MCF 10A (cell line): ENCODE data around the gene PLEKHM3. TPM values are rescaled to one million over a fixed set of nuclear protein-coding genes. Genes with fewer than 3 reads are reported as not detected.

Source experiments
- BruUV-seq: library from RNA; stranded (reverse); fragments of 400-500 nt; replicated peaks from 2 replicates; lab custom pipeline; 2021; lab: Mats Ljungman, UMichigan
- CTCF ChIA-PET: fragments of 300-600 bp; sonication (Branson Sonifier 250); formaldehyde crosslinking; extraction: SDS; loops from one replicate; lab custom pipeline; 2021; ENCODE audit warnings: antibody characterized with exemption, inconsistent platforms; lab: Yijun Ruan, JAX
- POLR2A ChIA-PET: fragments of 300-600, 350-650 bp; sonication (Branson Sonifier 250); formaldehyde crosslinking; extraction: SDS; loops from one replicate; lab custom pipeline; 2020; ENCODE audit warnings: antibody characterized with exemption, inconsistent platforms; lab: Yijun Ruan, JAX
- DNase-seq: peaks from one replicate; pipeline ENCODE4 v3.0.0-alpha.2; 2018; ENCODE audit not compliant: unreplicated experiment
- H3K27ac Mint-ChIP-seq: one replicate; pipeline ENCODE4 v1.8.0; 2022; ENCODE audit warnings: mild to moderate bottlenecking, low read depth, mixed read lengths; ENCODE audit not compliant: unreplicated experiment
- H3K27me3 Mint-ChIP-seq: one replicate; pipeline ENCODE4 v1.8.0; 2022; ENCODE audit warnings: mixed read lengths; ENCODE audit not compliant: insufficient read depth, unreplicated experiment
- H3K36me3 Mint-ChIP-seq: one replicate; pipeline ENCODE4 v1.8.0; 2022; ENCODE audit warnings: mild to moderate bottlenecking, moderate library complexity, mixed read lengths; ENCODE audit not compliant: insufficient read depth, unreplicated experiment
- H3K4me1 Mint-ChIP-seq: one replicate; pipeline ENCODE4 v1.8.0; 2022; ENCODE audit warnings: mixed read lengths; ENCODE audit not compliant: insufficient read depth, unreplicated experiment
- H3K4me3 Mint-ChIP-seq: one replicate; pipeline ENCODE4 v1.8.0; 2022; ENCODE audit warnings: mild to moderate bottlenecking, moderate library complexity, mixed read lengths; ENCODE audit not compliant: unreplicated experiment
- H3K9me3 Mint-ChIP-seq: one replicate; pipeline ENCODE4 v1.8.0; 2022; ENCODE audit warnings: mixed read lengths; ENCODE audit not compliant: unreplicated experiment
- intact Hi-C: fragments of 100-400 bp; cut with micrococcal nuclease; formaldehyde crosslinking; loops from 2 replicates; pipeline ENCODE4 v1.14.1; 2022
- total RNA-seq: library from RNA; stranded (reverse); gene quantifications from 2 replicates; pipeline ENCODE4 v1.2.3, GENCODE V29; 2022
- TF ChIP-seq, protein P1 (sequence below): fragments of 200-600 bp; IDR thresholded peaks from one replicate; pipeline ENCODE4 v1.8.0; 2022; ENCODE audit warnings: antibody characterized with exemption, mild to moderate bottlenecking; ENCODE audit not compliant: unreplicated experiment

Gene PLEKHM3
- total RNA-seq, 1 experiment from 2014 or later: 5.4 TPM

DNA sequence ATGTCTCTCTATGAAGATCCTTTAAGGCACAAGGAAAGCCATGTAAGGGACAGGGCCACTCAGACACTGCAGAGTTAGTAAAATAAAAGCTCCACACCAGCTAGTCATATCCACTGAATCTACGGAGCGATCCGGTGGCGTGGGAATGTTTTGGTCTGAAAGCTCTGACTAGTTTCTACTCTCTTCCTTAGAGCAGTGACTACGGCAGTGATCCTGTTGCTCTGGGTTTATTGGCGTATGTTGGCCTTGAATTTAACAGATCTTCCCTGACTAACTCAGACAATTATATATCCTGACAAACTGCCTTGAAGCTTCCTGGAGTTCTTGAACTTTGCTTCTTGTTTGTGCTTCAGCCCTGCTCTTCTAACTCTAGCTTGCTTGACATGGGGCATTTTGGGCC, 140.3 kb downstream of the PLEKHM3 start:
- no peaks in the 10 kb centered on the region for H3K4me1 Mint-ChIP-seq
- CTCF ChIA-PET: interaction anchor here (0.7 kb wide), 1 partner anchor 9 kb away, joined by 3 read pairs; no protein-coding TSS in a partner anchor
- intact Hi-C loops: no loop called here
- TF ChIP-seq, protein P1, sequence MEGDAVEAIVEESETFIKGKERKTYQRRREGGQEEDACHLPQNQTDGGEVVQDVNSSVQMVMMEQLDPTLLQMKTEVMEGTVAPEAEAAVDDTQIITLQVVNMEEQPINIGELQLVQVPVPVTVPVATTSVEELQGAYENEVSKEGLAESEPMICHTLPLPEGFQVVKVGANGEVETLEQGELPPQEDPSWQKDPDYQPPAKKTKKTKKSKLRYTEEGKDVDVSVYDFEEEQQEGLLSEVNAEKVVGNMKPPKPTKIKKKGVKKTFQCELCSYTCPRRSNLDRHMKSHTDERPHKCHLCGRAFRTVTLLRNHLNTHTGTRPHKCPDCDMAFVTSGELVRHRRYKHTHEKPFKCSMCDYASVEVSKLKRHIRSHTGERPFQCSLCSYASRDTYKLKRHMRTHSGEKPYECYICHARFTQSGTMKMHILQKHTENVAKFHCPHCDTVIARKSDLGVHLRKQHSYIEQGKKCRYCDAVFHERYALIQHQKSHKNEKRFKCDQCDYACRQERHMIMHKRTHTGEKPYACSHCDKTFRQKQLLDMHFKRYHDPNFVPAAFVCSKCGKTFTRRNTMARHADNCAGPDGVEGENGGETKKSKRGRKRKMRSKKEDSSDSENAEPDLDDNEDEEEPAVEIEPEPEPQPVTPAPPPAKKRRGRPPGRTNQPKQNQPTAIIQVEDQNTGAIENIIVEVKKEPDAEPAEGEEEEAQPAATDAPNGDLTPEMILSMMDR: no peak
- DNase-seq: no peak
- no TSS peak for BruUV-seq
- no peak overlapping the region for H3K4me3 Mint-ChIP-seq
- H3K36me3 Mint-ChIP-seq: peaks cover 5% of the 10 kb centered on the region
- H3K9me3 Mint-ChIP-seq: no peaks in the 10 kb centered on the region
- H3K27me3 Mint-ChIP-seq: no peaks in the 10 kb centered on the region
- POLR2A ChIA-PET: no interaction called here
- H3K27ac Mint-ChIP-seq: no peak overlapping the region

DNA sequence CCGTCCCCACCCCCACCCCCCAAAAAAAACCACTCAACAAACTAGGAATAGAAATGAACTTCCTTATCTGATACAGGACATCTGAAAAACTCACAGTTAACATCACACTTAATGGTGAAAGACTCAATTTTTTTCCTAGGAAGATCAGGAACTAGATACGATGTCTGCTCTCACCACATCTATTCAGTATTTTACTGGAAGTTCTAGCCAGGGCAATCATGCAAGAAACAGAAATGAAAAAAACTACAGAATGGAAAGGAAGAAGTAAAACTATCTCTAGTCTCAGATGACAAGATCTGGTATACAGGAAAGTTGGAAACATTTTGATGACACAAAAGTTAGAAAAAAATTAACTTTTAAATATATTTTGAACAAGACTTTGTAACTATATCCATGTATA, 141.2 kb downstream of the PLEKHM3 start:
- H3K27me3 Mint-ChIP-seq: no peaks in the 10 kb centered on the region
- CTCF ChIA-PET: no interaction called here
- H3K4me1 Mint-ChIP-seq: no peaks in the 10 kb centered on the region

DNA sequence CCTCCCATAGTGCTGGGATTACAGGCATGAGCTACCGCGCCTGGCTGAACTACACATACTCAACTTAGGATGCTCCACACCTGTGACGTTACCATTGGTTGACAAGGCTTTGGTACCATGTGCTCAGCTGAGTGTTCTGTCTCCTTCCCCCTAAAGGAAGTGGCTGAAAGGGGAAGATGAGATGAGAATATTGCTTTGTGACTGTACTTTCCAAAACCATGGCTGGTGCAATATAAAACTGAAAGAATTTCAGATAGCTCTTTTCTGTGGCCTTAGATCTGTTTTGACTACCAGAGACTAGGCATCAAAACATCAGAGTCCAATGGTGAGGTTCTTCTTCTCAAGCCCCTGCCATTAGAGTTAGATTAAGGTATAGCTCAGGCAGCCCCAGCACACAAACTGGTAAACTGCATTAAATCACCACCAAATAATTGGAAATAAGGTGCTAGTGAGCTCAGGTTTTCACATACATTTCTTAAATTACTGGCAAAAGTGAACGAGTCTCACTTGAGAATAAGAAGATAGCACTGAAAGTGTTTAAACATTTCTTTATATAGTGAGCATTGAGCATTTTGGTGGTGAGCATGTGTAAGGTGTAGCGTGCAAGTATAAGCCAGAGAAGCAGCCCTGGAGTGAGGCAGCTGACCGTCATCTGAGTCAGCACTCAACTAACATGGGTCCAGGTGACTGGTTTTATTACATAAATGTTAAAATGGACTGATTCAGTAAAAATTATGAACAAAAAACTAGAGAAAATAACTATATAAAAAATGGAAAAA, 142.1 kb downstream of the PLEKHM3 start:
- Mint-ChIP-seq H3K27me3 (no peaks in the 10 kb centered on the region), H3K27ac (no peak overlapping the region), H3K36me3 (peaks cover 2% of the 10 kb centered on the region), H3K4me1 (no peaks in the 10 kb centered on the region), H3K4me3 (no peak overlapping the region), H3K9me3 (no peaks in the 10 kb centered on the region)
- intact Hi-C loops: no loop called here
- no TSS peak for BruUV-seq
- TF ChIP-seq, protein P1: no peak
- ChIA-PET CTCF (interaction anchor here (0.6 to 1.1 kb wide), 3 partner anchors 10 to 257 kb away, joined by 3 to 5 read pairs (median 3); no protein-coding TSS in a partner anchor), POLR2A (interaction anchor here (0.6 to 1.3 kb wide), 3 partner anchors 14 to 352 kb away, joined by 3 read pairs; no protein-coding TSS in a partner anchor)
- no peak for DNase-seq

More for the DNA sequence above, 141.2 kb downstream of the PLEKHM3 start:
- no peak for DNase-seq
- TF ChIP-seq, protein P1: no peak
- H3K4me3 Mint-ChIP-seq: no peak overlapping the region
- H3K36me3 Mint-ChIP-seq: peaks cover 5% of the 10 kb centered on the region
- POLR2A ChIA-PET: interaction anchor here (1.3 kb wide), 1 partner anchor 15 kb away, joined by 3 read pairs; no protein-coding TSS in a partner anchor
- H3K27ac Mint-ChIP-seq: no peak overlapping the region
- intact Hi-C loops: no loop called here
- BruUV-seq: no TSS peak
- H3K9me3 Mint-ChIP-seq: no peaks in the 10 kb centered on the region

DNA sequence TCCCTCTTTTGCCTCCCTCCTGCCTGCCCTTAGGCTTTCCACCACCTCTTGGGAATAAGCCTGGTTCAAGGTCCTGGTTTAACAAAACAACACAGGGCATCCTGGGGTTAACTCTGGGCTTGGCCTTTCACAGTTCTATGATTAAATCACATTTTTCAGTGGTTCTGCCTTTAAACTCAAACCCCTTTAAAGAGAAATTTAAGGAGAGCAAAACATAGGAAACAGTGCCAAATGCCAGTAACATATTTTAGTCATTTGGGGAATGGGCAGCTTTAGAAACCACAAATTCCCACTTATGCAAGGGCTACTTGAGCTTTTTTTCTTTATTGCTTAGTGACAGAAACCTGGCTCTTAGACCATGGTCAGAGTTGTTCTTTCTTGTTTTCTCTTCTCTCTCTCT, 143.4 kb downstream of the PLEKHM3 start:
- TF ChIP-seq, protein P1: no peak

More for the DNA sequence above, 143.4 kb downstream of the PLEKHM3 start:
- no peak overlapping the region for H3K27ac Mint-ChIP-seq
- H3K4me3 Mint-ChIP-seq: no peak overlapping the region
- ChIA-PET POLR2A (no interaction called here), CTCF (interaction anchor here (1.0 kb wide), 1 partner anchor 160 kb away, joined by 3 read pairs; no protein-coding TSS in a partner anchor)
- H3K27me3 Mint-ChIP-seq: no peaks in the 10 kb centered on the region
- H3K36me3 Mint-ChIP-seq: no peaks in the 10 kb centered on the region
- intact Hi-C loops: no loop called here
- no peaks in the 10 kb centered on the region for H3K9me3 Mint-ChIP-seq
- BruUV-seq: no TSS peak
- DNase-seq: no peak
- no peaks in the 10 kb centered on the region for H3K4me1 Mint-ChIP-seq
